HG03045 (cell line): ENCODE measurements around the gene EPB41L1.

Experiments used
- ATAC-seq: cut with Tn5 transposase; IDR thresholded peaks from one replicate; pipeline ENCODE4 v1.9.1; 2021; ENCODE audit warnings: mild to moderate bottlenecking, moderate library complexity; ENCODE audit not compliant: unreplicated experiment

Gene EPB41L1

DNA sequence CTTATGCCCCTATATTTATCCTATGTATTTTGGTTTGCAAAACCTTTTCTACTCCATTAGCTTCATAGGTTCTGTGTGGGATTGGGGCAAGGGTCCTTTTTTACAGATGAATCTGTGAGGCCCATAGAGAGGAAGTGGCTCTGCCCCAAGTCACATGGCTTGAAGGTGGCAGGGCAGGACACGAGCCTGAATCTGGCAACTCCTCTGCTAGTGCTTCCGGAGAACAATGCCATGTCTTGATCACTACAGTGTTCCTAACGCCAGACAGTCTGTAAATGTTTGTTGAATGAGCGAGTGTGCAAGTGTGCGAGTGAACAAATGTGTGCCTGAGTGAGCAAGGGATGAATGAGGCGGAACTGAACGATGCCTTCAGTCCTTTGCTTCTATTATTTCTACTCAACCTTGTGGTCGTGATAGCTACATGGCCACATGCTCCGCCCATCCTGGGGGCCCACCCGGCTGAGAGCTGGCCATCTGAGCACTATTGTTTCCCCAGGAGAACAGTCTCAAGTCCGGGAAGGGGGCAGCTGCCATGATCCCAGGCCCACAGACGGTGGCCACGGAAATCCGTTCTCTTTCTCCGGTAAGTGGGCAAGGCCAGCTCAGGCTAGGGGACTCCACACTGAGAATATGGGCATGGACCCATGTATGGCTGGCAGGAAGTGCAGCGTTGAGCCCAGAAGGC lies 64.0 kb downstream of the EPB41L1 start:
- ATAC-seq, result no peak

DNA sequence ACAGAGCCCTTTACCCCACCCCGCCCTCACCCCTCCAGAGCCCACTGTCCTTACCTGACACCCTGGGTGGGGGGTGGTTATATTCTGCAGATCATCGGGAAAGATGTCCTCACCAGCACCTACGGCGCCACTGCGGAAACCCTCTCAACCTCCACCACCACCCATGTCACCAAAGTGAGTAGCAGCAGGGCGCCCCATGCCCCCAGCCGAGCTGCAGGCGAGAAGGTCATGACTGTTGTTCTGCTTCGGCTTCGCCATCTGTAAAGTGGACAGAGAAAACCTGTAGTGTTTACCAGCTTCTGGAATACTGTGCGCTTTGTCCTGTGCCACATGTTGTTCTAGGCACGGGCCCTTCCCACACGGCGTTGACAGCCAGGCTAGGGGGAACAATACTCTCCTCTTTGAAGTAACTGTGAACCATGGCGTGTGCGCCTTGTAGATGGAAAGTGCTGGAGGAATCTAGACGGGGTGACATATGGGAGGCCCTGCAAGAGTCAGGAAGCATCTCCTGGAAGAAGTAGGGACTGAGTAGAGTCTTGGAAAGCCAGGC lies 65.2 kb downstream of the EPB41L1 start:
- ATAC-seq, result no peak

DNA sequence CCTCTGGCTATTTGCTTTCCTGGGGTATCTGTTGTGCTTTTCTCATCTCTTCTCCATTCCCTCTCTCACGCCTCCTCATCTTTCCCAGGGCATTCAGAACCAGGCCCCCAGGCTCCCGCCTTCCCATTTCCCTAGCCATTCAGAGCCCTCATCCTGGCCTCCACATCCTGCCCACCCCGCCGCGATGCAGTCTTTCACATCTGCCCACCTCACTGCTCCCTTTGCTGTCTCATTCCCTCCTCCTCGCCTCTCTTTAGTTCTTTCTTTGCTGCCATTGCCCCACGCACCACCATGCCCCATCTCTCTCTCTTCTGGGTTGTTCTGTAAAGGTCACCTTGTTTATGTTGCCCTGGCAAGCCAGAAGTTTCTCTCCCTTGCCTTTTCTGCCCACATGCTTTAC lies 71.1 kb downstream of the EPB41L1 start:
- no peak for ATAC-seq

DNA sequence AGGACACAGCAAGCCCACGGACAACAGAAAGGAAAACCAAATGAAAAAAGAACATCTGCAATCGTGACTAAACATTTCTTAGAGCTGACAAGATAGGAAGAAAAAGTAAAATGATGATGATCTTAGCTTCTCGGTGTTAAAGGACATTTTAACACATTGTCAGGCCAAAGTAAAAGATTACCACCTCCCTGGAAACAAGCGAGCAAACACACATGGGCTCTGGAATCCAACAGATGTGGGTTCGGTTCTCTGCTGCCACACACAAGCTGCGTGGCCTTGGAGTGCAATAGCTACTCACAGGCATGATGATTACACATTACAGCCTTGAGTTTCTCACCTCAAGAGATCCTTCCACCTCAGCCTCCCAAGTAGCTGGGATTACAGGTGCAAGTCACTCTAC lies 74.2 kb downstream of the EPB41L1 start:
- no peak for ATAC-seq

DNA sequence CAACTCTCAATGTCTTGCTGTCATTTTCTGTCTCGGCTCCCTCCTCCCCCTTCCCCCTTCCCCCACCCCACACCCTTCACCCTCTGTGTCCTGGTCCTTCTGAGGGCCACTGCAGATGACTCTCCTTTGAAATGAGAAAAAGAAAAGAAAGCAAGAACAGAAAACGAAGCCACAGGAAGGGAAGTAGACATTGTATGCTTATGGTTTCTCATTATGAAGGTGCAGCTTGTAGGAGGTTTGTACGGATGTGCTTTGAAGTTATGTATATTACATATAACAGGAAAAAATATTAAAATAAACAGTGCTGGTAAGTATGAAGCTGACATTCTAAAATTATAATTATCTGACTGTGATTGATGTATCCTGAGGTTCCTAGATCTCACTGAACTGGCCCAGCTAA lies 75.5 kb downstream of the EPB41L1 start:
- no peak for ATAC-seq

DNA sequence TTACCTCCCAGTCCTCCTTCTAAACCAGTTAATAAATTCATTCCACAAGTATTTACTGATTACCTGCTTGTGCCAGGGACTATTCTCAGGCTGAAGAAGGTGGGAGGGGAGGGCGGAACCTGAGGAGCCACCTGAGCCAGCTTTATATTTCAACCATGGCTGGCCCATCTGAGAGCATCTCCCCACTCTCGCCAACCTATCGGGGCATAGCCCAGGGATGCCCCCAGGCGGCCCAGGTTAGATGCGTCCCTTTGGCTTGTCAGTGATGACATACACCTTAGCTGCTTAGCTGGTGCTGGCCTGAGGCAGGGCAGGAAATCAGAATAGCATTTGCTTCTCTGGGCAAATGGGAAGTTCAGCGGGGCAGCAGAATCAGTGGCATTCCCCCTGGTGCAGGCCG lies 76.8 kb downstream of the EPB41L1 start:
- no peak for ATAC-seq

DNA sequence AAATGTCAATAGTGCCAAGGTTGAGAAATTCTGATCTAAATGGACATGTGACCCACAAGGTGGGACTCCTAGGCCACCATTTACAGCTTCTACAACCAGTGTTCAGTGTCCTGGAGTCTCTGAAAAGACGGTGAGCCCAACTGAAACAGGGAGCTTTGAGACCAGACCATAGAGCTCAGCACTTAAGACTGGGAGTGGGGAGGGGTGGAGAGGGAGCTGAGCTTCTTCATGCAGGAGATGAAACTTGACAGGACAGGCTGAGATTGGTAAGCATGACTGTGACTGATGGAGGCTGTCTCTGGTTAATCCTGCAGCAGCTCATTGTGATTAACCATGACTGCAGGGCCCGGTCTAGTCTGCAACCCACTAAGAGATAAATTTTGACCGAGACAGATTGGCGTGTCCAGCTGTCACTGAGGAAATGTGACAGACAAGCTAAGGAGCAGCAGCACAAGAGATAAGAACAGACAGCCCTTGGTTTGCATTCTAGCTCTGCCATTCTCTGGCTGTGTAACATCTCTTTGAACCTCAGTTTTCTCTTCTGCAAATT lies 80.3 kb downstream of the EPB41L1 start:
- no peak for ATAC-seq

DNA sequence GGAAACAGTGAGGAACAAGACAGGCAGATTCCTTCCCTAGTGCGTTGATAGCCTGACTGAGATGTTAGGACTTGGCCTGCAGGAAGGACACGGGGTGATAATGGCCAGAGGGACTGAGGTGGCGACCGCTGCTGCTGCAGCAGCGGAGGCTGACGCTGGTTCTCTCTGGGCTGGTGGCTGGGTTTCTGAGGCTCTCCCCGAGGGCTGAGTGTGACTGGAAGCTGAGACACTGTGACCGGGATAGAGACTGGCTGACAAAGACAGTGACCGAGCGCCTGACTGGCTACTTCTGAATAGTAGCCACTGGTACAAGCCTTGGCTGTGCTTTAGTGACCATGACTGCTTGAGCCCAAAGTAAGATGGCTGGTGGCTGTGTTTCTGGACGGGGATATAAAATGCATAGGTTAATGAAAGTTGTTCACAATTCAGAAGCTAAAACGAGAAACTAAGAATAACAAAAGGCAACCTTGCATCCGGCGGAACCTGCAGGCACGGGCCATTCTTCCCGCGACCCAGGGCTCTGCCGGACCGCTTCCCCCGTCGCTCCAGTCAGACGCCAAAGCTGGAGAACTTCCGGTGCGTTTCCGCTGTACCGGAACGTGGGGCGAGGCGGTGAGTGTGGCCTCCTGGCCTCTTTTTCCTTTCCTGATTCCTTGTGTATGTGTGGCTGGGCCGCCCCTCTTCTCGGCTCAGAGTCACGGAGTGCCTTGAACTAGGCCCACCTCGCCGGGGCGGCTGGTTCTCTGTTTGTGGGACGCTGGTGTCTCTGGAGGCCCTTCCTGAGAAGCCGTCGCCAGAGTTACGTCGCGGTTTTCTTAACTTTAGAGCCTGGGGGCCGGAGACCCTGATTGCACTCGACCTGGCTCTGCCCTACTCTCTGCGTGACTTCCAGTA lies 81.6 kb downstream of the EPB41L1 start, which contains the start of gene AAR2:
AAR2 (plus strand) TSS at position 587 of the 894 bp plus-strand sequence. CDS start 3,391 bp downstream, outside the sequence.
- ATAC-seq, result peak; percentile 74

DNA sequence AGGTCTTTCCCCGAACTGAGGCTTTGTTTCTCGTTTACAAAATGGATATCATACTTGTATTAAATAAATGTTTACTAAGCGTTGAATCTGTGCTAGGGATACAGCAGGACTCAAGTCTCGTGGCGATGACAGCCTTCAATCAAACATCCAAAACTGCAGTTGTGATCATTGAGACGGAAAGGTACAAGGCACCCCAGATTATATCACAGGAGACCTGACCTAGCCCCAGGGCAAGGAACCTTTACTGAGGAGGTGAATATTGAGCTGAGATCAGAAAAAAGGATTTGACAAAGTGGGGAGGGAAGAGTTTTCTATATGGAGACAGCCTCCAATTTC lies 82.2 kb downstream of the EPB41L1 start:
- no peak for ATAC-seq

DNA sequence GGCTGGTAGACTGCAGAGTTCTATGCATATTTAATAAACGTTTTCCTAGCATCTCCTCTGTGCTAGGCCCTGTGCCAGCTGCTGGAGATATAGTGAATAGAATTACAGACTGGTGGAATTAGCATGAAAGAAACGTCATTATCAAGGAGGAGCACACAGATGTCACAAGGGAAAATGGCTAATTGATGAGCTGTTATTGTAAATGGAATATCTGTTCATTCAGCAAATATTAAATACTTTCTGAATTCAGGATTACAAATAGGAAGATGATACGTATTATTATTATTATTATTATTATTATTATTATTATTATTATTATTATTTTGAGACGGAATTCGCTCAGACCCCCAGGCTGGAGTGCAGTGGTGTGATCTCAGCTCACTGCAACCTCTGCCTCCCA lies 82.9 kb downstream of the EPB41L1 start:
- no peak for ATAC-seq

DNA sequence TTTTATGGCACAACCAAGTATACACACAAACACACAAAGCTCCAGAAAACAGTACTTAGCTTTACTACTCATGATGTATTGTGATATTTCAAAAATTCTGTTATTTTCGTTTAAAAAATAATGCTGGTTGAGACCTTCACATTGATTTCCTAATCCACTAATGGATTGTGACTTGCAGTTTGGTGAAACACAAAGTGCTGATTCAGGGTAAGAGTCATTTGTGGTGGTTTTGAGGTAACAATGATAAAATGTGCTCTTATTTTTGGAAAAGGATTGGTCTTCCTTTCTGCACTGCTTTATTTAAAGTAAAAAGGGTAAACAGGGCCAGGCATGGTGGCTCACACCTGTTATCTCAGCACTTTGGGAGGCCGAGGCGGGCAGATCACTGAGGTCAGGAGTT lies 83.6 kb downstream of the EPB41L1 start:
- no peak for ATAC-seq

DNA sequence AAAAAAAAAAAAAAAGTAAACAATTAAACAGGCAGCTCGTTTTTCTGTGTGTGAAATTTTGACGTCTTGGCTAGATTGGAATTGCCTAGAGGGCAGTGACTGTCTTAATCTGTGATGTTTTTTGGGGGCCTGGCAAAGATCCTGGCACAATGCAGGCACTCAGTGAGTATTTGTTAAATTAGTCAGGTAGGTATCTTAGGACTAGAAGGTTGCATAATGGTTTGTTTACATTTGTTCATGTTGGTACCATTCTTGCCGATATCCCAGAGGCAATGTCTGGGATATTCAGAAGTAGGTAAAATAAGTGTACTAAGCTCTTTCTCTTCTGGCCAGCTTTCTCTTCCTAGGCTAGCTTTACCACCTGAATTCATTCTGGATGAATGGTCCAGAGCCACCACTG lies 84.2 kb downstream of the EPB41L1 start:
- no peak for ATAC-seq

DNA sequence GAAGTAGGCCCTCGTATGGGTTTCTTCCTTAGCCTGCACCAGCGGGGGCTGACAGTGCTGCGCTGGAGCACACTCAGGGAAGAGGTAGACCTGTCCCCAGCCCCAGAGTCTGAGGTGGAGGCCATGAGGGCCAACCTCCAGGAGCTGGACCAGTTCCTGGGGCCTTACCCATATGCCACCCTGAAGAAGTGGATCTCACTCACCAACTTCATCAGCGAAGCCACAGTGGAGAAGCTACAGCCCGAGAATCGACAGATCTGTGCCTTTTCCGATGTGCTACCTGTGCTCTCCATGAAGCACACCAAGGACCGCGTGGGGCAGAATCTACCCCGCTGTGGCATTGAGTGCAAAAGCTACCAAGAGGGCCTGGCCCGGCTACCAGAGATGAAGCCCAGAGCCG lies 85.5 kb downstream of the EPB41L1 start:
- ATAC-seq, result no peak

DNA sequence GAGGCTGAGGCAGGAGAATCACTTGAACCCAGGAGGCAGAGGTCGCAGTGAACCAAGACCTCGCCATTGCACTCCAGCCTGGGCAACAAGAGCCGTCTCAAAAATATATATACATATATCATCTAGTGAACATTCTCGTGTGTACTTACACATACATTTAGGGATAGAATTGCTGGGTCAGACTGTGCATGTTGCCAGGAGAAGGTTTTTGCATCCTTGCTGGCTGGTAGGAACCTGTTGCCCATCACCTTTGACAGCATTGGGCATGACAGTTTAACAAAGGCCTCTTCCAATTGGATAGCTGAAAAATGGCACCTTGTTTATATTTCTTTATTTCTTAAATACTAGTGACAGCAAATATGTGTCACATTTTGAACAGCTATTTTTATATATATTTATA lies 87.1 kb downstream of the EPB41L1 start:
- no peak for ATAC-seq

DNA sequence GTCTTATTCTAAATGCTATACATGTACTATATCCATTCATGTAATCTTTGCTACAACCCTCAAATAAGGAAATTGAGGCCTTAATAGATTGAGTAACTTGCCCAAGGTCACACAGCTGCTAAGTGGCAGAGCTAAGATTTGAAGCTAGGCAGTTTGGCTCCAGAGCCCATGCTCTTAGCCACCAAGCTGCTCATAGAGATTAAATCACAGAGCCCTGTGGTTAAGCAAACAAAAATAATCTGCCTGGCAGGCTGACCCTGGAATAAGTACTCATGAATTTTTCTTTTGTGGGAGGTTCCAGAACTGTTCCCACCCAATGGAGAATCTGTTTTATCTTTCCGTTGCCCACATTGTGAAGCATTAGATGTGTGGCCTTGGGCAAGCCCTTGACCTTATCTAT lies 89.2 kb downstream of the EPB41L1 start:
- ATAC-seq, result no peak

DNA sequence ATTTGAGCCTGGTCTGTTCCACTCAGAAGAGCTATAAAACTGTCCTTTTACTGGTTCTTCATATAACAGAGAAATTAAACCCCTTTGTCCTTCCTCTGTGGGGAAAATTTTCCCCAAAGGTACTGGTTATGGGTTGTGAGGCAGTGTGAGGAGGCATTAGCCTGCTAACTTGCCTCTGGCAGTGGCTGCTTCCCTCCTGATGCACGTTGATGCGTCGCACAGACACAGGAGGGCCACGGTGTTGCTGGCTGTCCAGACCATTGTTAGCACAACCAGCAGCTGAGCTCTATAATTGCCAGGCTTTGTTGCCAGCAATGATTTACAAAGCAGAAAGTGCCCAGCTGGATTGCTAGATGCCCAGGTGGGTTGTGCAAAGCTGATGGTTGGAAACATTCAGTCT lies 91.9 kb downstream of the EPB41L1 start:
- ATAC-seq, result no peak

DNA sequence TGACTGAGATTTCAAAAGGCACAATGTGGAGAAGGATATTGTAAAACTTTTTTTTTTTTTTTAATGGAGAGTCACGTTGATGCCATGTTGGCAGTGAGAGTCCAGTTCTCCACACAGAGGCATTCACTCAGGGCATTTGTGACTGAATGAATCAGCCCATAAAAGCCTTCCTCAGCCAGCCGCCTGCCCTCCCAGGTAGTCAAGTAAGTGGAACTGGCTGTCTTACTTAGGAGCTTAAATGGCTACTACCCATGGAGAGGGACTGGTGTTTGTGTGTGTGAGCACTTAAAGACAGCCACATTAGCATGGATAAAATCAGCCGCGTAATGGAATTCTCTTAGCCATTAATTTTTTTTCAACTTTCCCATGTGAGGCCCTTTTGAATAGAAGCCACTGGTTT lies 94.3 kb downstream of the EPB41L1 start:
- ATAC-seq, result no peak

DNA sequence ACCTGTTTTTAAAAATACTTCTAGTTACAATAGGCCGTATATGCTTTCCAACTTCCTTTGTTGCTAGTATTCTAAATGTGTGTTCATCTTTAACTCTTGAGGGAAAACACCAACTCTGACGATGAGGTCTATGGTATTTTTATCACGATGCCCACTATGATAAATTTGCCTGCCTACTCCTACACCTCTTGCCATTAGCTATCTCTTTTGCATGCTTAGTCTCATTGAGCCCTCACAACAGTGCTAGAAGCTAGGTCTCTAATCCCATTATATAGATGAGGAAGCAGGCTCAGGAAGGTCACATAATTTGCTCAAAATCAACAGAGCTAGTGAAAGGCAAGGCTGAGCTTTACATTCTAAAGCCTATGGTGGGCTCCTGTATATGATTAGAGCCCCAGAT lies 94.9 kb downstream of the EPB41L1 start:
- no peak for ATAC-seq

DNA sequence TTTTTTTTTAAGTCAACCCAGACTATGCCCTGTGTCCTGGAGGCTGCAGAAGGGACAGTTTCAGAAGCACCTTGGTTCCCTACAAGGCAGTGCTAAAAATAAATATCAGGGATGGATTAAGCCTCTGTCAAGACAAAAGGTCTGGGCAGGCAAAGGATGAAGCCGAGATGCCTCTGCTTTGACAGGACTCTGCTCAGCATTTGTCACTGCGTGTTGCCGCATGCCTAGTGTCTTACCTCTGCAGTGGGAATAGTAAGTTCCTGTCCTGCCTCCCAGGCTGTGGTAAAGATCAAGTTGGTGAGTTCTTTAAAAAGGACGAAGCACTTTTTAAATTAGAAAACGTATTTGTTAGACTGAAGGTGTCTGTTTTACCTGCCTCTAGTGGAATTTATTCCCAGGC lies 96.9 kb downstream of the EPB41L1 start:
- ATAC-seq, result no peak

DNA sequence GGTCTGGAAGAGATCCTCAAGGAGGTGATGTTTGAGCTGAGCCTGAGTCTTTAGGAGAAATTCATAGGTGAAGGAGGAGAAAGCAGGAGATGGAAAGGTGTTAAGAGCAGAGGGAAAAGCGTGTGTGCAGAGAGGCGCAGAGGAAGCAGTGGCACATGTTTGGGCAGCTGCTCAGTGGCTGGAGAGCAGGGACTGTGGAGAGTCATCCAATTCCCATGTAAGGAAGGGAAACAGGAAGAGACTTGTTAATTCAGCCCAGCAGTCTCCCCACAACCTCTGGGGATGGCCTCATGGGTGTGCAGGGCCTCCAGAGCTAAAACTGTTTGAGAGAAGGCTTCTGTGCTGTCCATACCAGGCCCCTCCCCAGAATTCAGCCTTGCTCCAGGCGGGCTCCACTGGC lies 98.0 kb downstream of the EPB41L1 start:
- no peak for ATAC-seq

DNA sequence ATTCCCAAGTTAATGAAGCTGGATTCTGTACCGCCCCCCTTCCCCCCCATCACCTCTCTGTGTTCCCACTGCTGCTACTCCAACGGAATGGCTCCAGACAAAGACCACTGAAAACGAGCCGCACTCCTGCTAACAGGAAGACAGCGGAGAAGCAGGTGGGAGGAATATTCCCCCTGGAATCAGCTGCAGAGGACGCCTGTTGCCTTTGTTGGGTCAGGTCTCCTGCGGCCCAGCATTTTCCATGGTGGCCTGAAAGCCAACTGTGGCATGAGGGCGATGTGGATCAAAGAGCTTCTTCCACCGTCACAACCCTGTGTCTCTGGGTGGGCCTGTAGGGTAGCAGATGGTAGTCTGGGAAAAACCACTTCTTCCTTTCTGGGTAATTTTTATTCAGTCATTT lies 98.5 kb downstream of the EPB41L1 start:
- no peak for ATAC-seq

DNA sequence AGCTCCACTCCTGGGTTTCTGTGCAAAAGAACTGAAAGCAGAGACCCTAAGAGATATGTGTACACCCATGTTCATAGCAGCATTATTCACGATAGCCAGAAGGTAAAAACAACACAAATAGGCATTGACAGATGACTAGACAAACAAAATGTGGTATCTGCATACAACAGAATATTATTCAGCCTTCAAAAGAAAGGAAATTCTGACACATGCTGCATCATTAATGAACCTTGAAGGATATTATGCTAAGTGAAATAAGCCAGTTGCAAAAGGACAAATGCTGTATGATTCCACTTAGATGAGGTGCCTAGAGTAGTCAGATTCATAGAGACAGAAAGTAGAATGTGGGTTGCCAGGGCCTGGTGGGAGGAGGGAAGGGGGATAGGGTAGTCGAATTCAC lies 99.5 kb downstream of the EPB41L1 start:
- no peak for ATAC-seq
